Spinal cord (tissue), 10 donors: ENCODE results near the gene BMPER. TPM values are rescaled to one million over a fixed set of nuclear protein-coding genes. Genes with fewer than 3 reads are reported as not detected.

Experiments used
- DNase-seq, 6 donors: peaks; one replicate each; pipeline versions ENCODE4 v3.0.0 to v3.0.0-alpha.2; 2013 to 2015; ENCODE audit warnings: low spot score in 6 of 6, low read depth in 4 of 6
- H3K27ac ChIP-seq: one replicate; pipeline ENCODE4 v1.5.1; 2013; ENCODE audit warnings: low read depth, low read length, control low read depth
- H3K27me3 ChIP-seq: one replicate; pipeline ENCODE4 v1.6.1; 2013; ENCODE audit warnings: low read length; ENCODE audit not compliant: control insufficient read depth, insufficient read depth
- H3K36me3 ChIP-seq: one replicate; pipeline ENCODE4 v1.6.1; 2013; ENCODE audit warnings: low read length; ENCODE audit not compliant: control insufficient read depth, insufficient read depth
- H3K4me1 ChIP-seq: one replicate; pipeline ENCODE4 v1.6.1; 2013; ENCODE audit warnings: low read length; ENCODE audit not compliant: control insufficient read depth, insufficient read depth
- H3K4me3 ChIP-seq: one replicate; pipeline ENCODE4 v1.5.1; 2013; ENCODE audit warnings: low read depth, low read length, control low read depth
- H3K9me3 ChIP-seq: one replicate; pipeline ENCODE4 v1.6.1; 2013; ENCODE audit warnings: low read length; ENCODE audit not compliant: control insufficient read depth, insufficient read depth
- WGBS: methylation state at CpG from one replicate; pipeline ENCODE4 v1.1.5; 2013; ENCODE audit warnings: missing lambda C conversion rate; ENCODE audit not compliant: insufficient coverage; 5-methylcytosine and 5-hydroxymethylcytosine counted together
- polyA plus RNA-seq, 2 donors: library from polyadenylated mRNA; unstranded; fragments of 120-200 nt; gene quantifications; one replicate each; pipeline ENCODE4 v1.2.1, GENCODE V29; 2013; ENCODE audit not compliant: insufficient read length in 2 of 2
- total RNA-seq, 2 donors: library from RNA; depleted of rRNA in 1 of 2; stranded (reverse); fragments of 120-200 nt in 1 of 2; fragments of >200 nt in 1 of 2; gene quantifications; one replicate each; pipeline versions ENCODE4 v1.2.3 to v1.2.4, GENCODE V29; 2013 to 2014
- donor health status: healthy.

The BMPER gene
- total and polyA plus RNA-seq, 4 donors: 16.8 to 36.3 (median 29.1) TPM

DNA sequence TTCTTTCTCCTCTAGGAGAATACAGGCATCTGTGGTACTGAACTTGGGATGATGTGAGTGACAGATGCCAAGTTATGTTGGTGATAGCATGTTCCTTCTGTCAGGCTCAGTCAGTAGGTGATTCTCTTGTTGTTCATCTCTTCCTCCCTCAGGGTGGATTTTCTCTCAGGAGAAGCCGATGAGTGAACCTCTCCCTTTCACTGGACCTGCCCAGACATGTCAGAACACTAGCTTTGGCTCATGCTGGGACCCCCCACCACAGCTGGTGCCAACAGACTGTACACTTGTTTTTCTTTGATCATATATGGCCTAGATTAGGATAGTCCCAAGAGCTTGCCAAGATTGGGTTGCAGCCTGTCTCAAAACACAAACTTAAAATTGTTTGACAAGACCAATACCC lies 129.4 kb downstream of the BMPER start:
- no peaks in the 10 kb centered on the region for H3K27me3 ChIP-seq
- H3K36me3 ChIP-seq: no peaks in the 10 kb centered on the region
- no CpG with 5 or more reads among the region's 1 CpG for WGBS
- no peaks in the 10 kb centered on the region for H3K9me3 ChIP-seq
- DNase-seq: no peak
- H3K27ac ChIP-seq: no peak overlapping the region
- no peak overlapping the region for H3K4me3 ChIP-seq
- H3K4me1 ChIP-seq: peaks cover 8% of the 10 kb centered on the region

DNA sequence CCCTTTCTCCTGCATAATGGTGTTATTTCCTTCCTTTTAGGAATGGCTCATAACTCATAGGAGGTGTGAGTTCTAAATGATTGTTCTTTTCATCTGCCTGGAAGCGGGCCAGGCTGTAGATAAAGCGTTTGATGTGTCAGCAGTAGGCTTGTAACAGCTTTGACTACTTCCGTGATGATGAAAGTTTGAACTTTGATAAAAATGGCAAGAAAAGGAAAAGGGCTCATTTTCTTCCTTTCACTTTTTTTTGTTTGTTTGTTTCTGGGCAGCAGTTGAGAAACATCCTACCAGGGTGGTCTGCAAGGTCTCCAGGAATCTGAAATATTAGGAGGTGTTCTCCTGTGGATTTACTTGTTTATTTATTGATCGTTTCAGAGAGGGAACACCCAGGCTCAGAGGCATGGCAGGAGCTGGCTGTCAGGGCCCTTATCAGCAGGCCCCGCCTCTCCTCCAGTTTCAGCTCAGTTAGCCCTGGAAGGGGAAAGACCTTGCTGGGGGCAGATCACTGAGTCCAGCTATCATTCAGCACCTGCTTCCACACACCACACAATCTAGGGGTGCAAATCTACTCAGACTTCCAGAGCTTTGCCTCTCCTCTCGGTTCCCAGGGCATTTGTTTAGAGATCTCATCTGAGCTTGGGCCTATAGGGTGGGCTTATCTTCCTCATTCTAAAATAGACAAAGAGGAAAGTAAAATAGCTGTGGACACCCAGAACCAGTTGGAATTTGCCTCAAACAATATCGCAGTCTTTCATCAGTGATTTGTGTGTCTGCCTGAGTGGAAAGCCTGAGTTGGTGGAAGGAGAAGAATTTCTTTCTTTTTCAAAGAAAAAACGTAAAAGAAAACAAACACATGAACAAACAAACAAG lies 130.9 kb downstream of the BMPER start:
- Histone ChIP-seq H3K36me3 (no peaks in the 10 kb centered on the region), H3K27me3 (no peaks in the 10 kb centered on the region), H3K27ac (no peak overlapping the region), H3K4me1 (peaks cover 8% of the 10 kb centered on the region), H3K9me3 (no peaks in the 10 kb centered on the region), H3K4me3 (no peak overlapping the region)
- WGBS: 68% methylated on average over 4 of the region's 8 CpGs
- DNase-seq: peak in 1 of 6 donors; percentile 31

GRCh38 chr7:34036972-34037792 lies 131.8 kb downstream of the BMPER start:
- Histone ChIP-seq H3K9me3 (no peaks in the 10 kb centered on the region), H3K4me1 (peaks cover 8% of the 10 kb centered on the region), H3K4me3 (no peak overlapping the region), H3K27ac (no peak overlapping the region), H3K27me3 (no peaks in the 10 kb centered on the region), H3K36me3 (no peaks in the 10 kb centered on the region)
- 90% methylated on average over 5 of the region's 10 CpGs for WGBS
- DNase-seq: no peak

- Histone ChIP-seq H3K9me3 (no peaks in the 10 kb centered on the region), H3K27ac (no peak overlapping the region), H3K36me3 (no peaks in the 10 kb centered on the region), H3K4me3 (no peak overlapping the region), H3K27me3 (no peaks in the 10 kb centered on the region), H3K4me1 (peaks cover 8% of the 10 kb centered on the region)
- peak in 2 of 6 donors; percentile 55 to 61 for DNase-seq
- WGBS: 51% methylated on average over 3 of the region's 3 CpGs
These were observed 133.6 kb downstream of the BMPER start for GRCh38 chr7:34038816-34039470.

DNA sequence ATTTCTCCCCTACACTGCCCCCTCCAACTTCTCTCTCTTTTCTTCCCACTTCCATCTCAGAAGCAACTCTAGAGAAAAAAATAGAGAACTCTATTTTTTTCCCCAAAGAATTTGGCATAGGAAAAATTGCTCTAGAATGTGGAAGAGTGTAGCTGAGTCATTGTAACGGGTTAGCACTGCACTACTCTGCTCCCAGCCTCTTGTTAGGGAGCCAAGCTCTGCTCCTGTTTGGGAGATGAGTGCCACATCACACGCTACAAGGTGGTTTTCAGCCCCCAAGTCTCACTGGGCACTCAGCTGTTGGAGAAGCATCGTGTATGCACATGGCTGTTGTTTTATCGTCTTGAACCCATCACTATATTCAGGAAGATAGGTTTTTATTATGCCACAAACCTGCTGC lies 136.4 kb downstream of the BMPER start:
- Histone ChIP-seq H3K9me3 (no peaks in the 10 kb centered on the region), H3K4me1 (peaks cover 4% of the 10 kb centered on the region), H3K27me3 (no peaks in the 10 kb centered on the region), H3K27ac (no peak overlapping the region), H3K4me3 (no peak overlapping the region), H3K36me3 (no peaks in the 10 kb centered on the region)
- WGBS: 60% methylated on average over 1 of the region's 4 CpGs
- no peak for DNase-seq

- H3K36me3 ChIP-seq: no peaks in the 10 kb centered on the region
- WGBS: 92% methylated on average over 2 of the region's 2 CpGs
- DNase-seq: no peak
- H3K9me3 ChIP-seq: no peaks in the 10 kb centered on the region
- peaks cover 1% of the 10 kb centered on the region for H3K4me1 ChIP-seq
- no peak overlapping the region for H3K4me3 ChIP-seq
- H3K27ac ChIP-seq: no peak overlapping the region
- H3K27me3 ChIP-seq: no peaks in the 10 kb centered on the region
These were observed 137.1 kb downstream of the BMPER start for GRCh38 chr7:34042406-34042805.

- H3K27me3 ChIP-seq: no peaks in the 10 kb centered on the region
- H3K27ac ChIP-seq: no peak overlapping the region
- H3K9me3 ChIP-seq: no peaks in the 10 kb centered on the region
- no peaks in the 10 kb centered on the region for H3K36me3 ChIP-seq
- H3K4me1 ChIP-seq: no peaks in the 10 kb centered on the region
- DNase-seq: no peak
- 100% methylated on average over 1 of the region's 4 CpGs for WGBS
- H3K4me3 ChIP-seq: no peak overlapping the region
These were observed 138.3 kb downstream of the BMPER start for GRCh38 chr7:34043461-34044305.

DNA sequence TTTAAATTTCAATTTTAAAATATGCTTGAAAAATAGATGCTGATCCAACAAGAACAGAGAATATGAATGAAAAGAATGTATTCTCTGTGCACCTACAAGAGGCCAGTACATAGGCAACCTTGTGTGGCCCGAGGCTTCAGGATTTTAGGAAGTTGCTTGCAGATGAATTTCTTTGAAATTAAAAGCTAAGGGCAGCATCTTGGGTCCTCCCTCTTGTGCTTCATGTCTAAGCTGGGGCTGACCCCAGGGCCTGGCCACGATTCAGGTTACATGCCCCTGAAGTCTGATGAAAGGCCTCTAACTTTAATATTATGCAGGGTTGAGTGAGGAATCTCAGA lies 138.9 kb downstream of the BMPER start:
- Histone ChIP-seq H3K9me3 (no peaks in the 10 kb centered on the region), H3K36me3 (no peaks in the 10 kb centered on the region), H3K27ac (no peak overlapping the region), H3K4me1 (no peaks in the 10 kb centered on the region), H3K4me3 (no peak overlapping the region), H3K27me3 (no peaks in the 10 kb centered on the region)
- 67% methylated on average over 1 of the region's 2 CpGs for WGBS
- no peak for DNase-seq

DNA sequence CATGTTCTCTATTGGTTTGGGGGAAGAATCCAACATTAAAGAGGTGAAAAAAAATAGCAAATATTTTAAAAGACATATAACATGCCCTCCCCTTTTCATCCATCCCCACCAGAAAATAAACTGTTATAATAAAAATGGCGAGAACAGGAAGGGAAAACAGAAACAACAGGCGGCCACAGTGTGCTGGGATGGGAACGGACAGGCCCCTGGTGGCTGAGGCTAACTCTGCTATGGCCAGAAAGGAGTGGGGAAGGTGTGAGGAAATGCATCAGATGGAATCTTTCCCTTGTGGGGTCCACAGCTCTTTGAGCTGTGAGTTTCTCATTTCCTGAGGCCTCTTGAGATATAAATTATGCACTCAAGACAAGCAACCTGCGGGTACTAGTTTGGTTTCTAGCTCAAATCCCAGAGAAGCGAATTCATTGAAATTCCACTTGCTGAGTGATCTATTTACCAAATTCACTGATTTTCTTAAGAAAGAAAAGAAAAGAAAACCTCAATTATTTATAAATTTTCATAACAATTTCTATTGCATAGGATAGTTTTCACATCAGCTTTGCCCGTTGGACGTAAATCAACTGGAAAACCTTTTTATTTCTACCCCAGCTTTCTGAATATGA lies 139.5 kb downstream of the BMPER start:
- DNase-seq: no peak
- WGBS: 88% methylated on average over 3 of the region's 7 CpGs
- H3K4me3 ChIP-seq: no peak overlapping the region
- H3K27me3 ChIP-seq: no peaks in the 10 kb centered on the region
- H3K4me1 ChIP-seq: no peaks in the 10 kb centered on the region
- no peak overlapping the region for H3K27ac ChIP-seq
- no peaks in the 10 kb centered on the region for H3K9me3 ChIP-seq
- no peaks in the 10 kb centered on the region for H3K36me3 ChIP-seq
